Measurements from ENCODE around the gene CCDC93. TPM values are rescaled to one million over a fixed set of nuclear protein-coding genes. Genes with fewer than 3 reads are reported as not detected.

CCDC93 gene
- total RNA-seq, 1 experiment from 2014 or later, result 31.5 TPM

DNA sequence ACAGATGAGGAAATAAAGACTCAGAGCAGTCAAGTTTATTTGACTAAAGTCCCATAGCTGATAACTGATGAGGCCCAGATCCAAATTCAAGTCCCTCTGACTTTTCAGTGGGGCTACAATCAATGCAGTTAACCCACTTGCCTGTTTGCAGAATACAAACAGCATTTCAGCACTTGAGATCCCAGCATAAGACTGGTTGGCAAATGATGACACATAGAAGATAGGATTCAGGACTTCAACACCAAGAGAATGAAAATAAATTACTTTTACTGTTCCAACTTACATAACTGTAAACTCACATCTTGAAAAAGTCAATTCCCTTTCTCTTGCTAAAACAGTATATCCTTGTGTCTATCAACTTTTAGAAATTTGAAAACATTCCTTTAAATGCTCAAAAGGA is 61.2 kb downstream of the CCDC93 start:
- H3K9me3 ChIP-seq (ENCODE audit: control insufficient read depth, insufficient read depth, low read depth, low read length), result no peaks in the 10 kb centered on the region
- no peaks in the 10 kb centered on the region for H3K4me1 ChIP-seq (ENCODE audit: control insufficient read depth, insufficient read depth, low read length)
- in situ Hi-C loops (cut with HindIII; ENCODE audit: low pct_unique_long_range_greater_than_20kb, low sequenced_read_pairs) (no loop called here), intact Hi-C loops (cut with micrococcal nuclease; ENCODE audit: unreplicated experiment) (no loop called here)
- no peak for TF ChIP-seq SIN3A (IDR thresholded peaks at IDR 0.05; ENCODE audit: borderline replicate concordance, insufficient read depth, low read depth, low read length)
- TF ChIP-seq, protein P1, sequence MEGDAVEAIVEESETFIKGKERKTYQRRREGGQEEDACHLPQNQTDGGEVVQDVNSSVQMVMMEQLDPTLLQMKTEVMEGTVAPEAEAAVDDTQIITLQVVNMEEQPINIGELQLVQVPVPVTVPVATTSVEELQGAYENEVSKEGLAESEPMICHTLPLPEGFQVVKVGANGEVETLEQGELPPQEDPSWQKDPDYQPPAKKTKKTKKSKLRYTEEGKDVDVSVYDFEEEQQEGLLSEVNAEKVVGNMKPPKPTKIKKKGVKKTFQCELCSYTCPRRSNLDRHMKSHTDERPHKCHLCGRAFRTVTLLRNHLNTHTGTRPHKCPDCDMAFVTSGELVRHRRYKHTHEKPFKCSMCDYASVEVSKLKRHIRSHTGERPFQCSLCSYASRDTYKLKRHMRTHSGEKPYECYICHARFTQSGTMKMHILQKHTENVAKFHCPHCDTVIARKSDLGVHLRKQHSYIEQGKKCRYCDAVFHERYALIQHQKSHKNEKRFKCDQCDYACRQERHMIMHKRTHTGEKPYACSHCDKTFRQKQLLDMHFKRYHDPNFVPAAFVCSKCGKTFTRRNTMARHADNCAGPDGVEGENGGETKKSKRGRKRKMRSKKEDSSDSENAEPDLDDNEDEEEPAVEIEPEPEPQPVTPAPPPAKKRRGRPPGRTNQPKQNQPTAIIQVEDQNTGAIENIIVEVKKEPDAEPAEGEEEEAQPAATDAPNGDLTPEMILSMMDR (IDR thresholded peaks at IDR 0.05), result no peak
- TF ChIP-seq POLR2AphosphoS5 (IDR thresholded peaks at IDR 0.05; ENCODE audit: low read depth, low read length), result no peak
- TF ChIP-seq, protein P2, sequence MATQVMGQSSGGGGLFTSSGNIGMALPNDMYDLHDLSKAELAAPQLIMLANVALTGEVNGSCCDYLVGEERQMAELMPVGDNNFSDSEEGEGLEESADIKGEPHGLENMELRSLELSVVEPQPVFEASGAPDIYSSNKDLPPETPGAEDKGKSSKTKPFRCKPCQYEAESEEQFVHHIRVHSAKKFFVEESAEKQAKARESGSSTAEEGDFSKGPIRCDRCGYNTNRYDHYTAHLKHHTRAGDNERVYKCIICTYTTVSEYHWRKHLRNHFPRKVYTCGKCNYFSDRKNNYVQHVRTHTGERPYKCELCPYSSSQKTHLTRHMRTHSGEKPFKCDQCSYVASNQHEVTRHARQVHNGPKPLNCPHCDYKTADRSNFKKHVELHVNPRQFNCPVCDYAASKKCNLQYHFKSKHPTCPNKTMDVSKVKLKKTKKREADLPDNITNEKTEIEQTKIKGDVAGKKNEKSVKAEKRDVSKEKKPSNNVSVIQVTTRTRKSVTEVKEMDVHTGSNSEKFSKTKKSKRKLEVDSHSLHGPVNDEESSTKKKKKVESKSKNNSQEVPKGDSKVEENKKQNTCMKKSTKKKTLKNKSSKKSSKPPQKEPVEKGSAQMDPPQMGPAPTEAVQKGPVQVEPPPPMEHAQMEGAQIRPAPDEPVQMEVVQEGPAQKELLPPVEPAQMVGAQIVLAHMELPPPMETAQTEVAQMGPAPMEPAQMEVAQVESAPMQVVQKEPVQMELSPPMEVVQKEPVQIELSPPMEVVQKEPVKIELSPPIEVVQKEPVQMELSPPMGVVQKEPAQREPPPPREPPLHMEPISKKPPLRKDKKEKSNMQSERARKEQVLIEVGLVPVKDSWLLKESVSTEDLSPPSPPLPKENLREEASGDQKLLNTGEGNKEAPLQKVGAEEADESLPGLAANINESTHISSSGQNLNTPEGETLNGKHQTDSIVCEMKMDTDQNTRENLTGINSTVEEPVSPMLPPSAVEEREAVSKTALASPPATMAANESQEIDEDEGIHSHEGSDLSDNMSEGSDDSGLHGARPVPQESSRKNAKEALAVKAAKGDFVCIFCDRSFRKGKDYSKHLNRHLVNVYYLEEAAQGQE (IDR thresholded peaks at IDR 0.05; ENCODE audit: insufficient read depth in 1 of 2, low read depth in 2 of 2, low read length in 1 of 2), result no peak
- TF ChIP-seq TCF7L2 (IDR thresholded peaks at IDR 0.05; ENCODE audit: low read depth, low read length), result no peak
- H3K27me3 ChIP-seq (ENCODE audit: control insufficient read depth, insufficient read depth, low read length), result no peaks in the 10 kb centered on the region
- no TSS peak for BruUV-seq (replicated peaks)
- no peak overlapping the region for H3K4me3 ChIP-seq (ENCODE audit: low read depth in 2 of 2, low read length in 2 of 2)
- H3K36me3 ChIP-seq (ENCODE audit: control insufficient read depth, insufficient read depth, low read length), result peaks cover 16% of the 10 kb centered on the region
- H3K27ac ChIP-seq (ENCODE audit: low read length), result no peak overlapping the region
- POLR2A ChIA-PET, result no interaction called here
- ATAC-seq (no peak), DNase-seq (ENCODE audit: low read depth, low spot score) (no peak)
- CTCF ChIA-PET, result no interaction called here

DNA sequence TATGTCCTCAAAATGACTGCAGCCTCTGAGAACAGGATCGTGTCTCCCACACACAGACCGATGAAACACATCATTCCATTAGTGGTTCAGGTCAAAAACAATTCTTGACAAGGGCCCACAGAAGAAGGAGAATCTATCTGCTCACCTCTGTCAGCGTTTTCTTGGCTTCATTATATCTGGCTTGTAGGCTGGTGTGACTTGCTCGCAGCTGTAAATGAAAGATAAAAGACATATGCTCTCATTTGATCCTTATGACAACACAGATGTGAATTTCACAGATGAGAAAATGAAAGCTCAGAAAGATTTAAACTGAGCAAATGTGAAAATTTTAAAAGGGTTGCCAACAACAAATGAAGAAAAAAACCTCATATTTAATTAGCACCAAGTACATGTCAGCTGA is 61.6 kb downstream of the CCDC93 start:
- in situ Hi-C loops (cut with HindIII; ENCODE audit: low pct_unique_long_range_greater_than_20kb, low sequenced_read_pairs), result no loop called here
- CTCF ChIA-PET, result no interaction called here
- peaks cover 16% of the 10 kb centered on the region for H3K36me3 ChIP-seq (ENCODE audit: control insufficient read depth, insufficient read depth, low read length)

More for the DNA sequence above, 61.6 kb downstream of the CCDC93 start:
- BruUV-seq (replicated peaks), result no TSS peak
- H3K4me3 ChIP-seq (ENCODE audit: low read depth in 2 of 2, low read length in 2 of 2), result no peak overlapping the region
- POLR2A ChIA-PET, result no interaction called here
- no peaks in the 10 kb centered on the region for H3K27me3 ChIP-seq (ENCODE audit: control insufficient read depth, insufficient read depth, low read length)
- no peaks in the 10 kb centered on the region for H3K4me1 ChIP-seq (ENCODE audit: control insufficient read depth, insufficient read depth, low read length)
- H3K27ac ChIP-seq (ENCODE audit: low read length), result no peak overlapping the region
- TF ChIP-seq TCF7L2 (IDR thresholded peaks at IDR 0.05; ENCODE audit: low read depth, low read length), result no peak
- TF ChIP-seq, protein P2 (IDR thresholded peaks at IDR 0.05; ENCODE audit: insufficient read depth in 1 of 2, low read depth in 2 of 2, low read length in 1 of 2), result no peak
- no peak for ATAC-seq
- intact Hi-C loops (cut with micrococcal nuclease; ENCODE audit: unreplicated experiment), result no loop called here
- DNase-seq (ENCODE audit: low read depth, low spot score), result no peak
- H3K9me3 ChIP-seq (ENCODE audit: control insufficient read depth, insufficient read depth, low read depth, low read length), result no peaks in the 10 kb centered on the region
